ENCODE measurements around the gene TPRG1.
A peak's percentile ranks its signal among the peaks of the same experiment; 100 is the strongest.

Gene TPRG1

GRCh38 chr3:189144645-189145044 lies 27.1 kb upstream of the TPRG1 start:
- Histone ChIP-seq H2AFZ (ENCODE audit: low read depth, low read length, severe bottlenecking) (no peak overlapping the region), H3K9ac (ENCODE audit: low read length) (no peak overlapping the region), H3K27me3 (ENCODE audit: low read length) (no peaks in the 10 kb centered on the region), H3K36me3 (ENCODE audit: low read length) (no peaks in the 10 kb centered on the region), H3F3A (ENCODE audit: insufficient read depth) (no peaks in the 10 kb centered on the region), H3K9me2 (replicated peaks; ENCODE audit: insufficient read depth, low read length) (no peaks in the 10 kb centered on the region), H4K20me1 (ENCODE audit: low read depth, low read length) (no peaks in the 10 kb centered on the region), H3K79me2 (ENCODE audit: insufficient read depth, low read length) (no peaks in the 10 kb centered on the region), H3K27ac (ENCODE audit: low read depth, low read length) (no peak overlapping the region), H3K9me3 (ENCODE audit: insufficient read depth, low read length) (no peaks in the 10 kb centered on the region), H3K4me3 (ENCODE audit: insufficient read depth, low read length, poor library complexity, severe bottlenecking) (no peak overlapping the region), H3K4me2 (ENCODE audit: low read depth, low read length, poor library complexity, severe bottlenecking) (no peak overlapping the region)
- TF ChIP-seq CTCF (IDR thresholded peaks at IDR 0.05; ENCODE audit: insufficient read depth, low read length, poor library complexity, severe bottlenecking) (no peak), EZH2phosphoT487 (conservative IDR thresholded peaks at IDR 0.05; ENCODE audit: low read length) (no peak)

- no peak overlapping the region for H3K4me3 ChIP-seq (ENCODE audit: insufficient read depth, low read length, poor library complexity, severe bottlenecking)
- H3K4me2 ChIP-seq (ENCODE audit: low read depth, low read length, poor library complexity, severe bottlenecking) = no peak overlapping the region
- H3K27me3 ChIP-seq (ENCODE audit: low read length) = no peaks in the 10 kb centered on the region
- no peak for TF ChIP-seq CTCF (IDR thresholded peaks at IDR 0.05; ENCODE audit: insufficient read depth, low read length, poor library complexity, severe bottlenecking)
- no peak for TF ChIP-seq EZH2phosphoT487 (conservative IDR thresholded peaks at IDR 0.05; ENCODE audit: low read length)
- no peaks in the 10 kb centered on the region for H4K20me1 ChIP-seq (ENCODE audit: low read depth, low read length)
- no peak overlapping the region for H3K27ac ChIP-seq (ENCODE audit: low read depth, low read length)
- H3K79me2 ChIP-seq (ENCODE audit: insufficient read depth, low read length) = no peaks in the 10 kb centered on the region
- H3K9me2 ChIP-seq (replicated peaks; ENCODE audit: insufficient read depth, low read length) = no peaks in the 10 kb centered on the region
- no peaks in the 10 kb centered on the region for H3F3A ChIP-seq (ENCODE audit: insufficient read depth)
- no peak overlapping the region for H3K9ac ChIP-seq (ENCODE audit: low read length)
- H2AFZ ChIP-seq (ENCODE audit: low read depth, low read length, severe bottlenecking) = no peak overlapping the region
- H3K9me3 ChIP-seq (ENCODE audit: insufficient read depth, low read length) = no peaks in the 10 kb centered on the region
- no peaks in the 10 kb centered on the region for H3K36me3 ChIP-seq (ENCODE audit: low read length)
Measured at GRCh38 chr3:189146848-189147247, 24.9 kb upstream of the TPRG1 start.

GRCh38 chr3:189148081-189148507 lies 23.7 kb upstream of the TPRG1 start:
- Histone ChIP-seq H3K27ac (ENCODE audit: low read depth, low read length) (no peak overlapping the region), H2AFZ (ENCODE audit: low read depth, low read length, severe bottlenecking) (no peak overlapping the region)

More at GRCh38 chr3:189148081-189148507, 23.7 kb upstream of the TPRG1 start:
- Histone ChIP-seq H3K4me3 (ENCODE audit: insufficient read depth, low read length, poor library complexity, severe bottlenecking) (no peak overlapping the region), H3K27me3 (ENCODE audit: low read length) (no peaks in the 10 kb centered on the region), H3K9me2 (replicated peaks; ENCODE audit: insufficient read depth, low read length) (no peaks in the 10 kb centered on the region), H3K36me3 (ENCODE audit: low read length) (no peaks in the 10 kb centered on the region), H3K9me3 (ENCODE audit: insufficient read depth, low read length) (no peaks in the 10 kb centered on the region), H3K9ac (ENCODE audit: low read length) (no peak overlapping the region), H3F3A (ENCODE audit: insufficient read depth) (no peaks in the 10 kb centered on the region), H3K79me2 (ENCODE audit: insufficient read depth, low read length) (no peaks in the 10 kb centered on the region), H4K20me1 (ENCODE audit: low read depth, low read length) (no peaks in the 10 kb centered on the region), H3K4me2 (ENCODE audit: low read depth, low read length, poor library complexity, severe bottlenecking) (no peak overlapping the region)
- TF ChIP-seq EZH2phosphoT487 (conservative IDR thresholded peaks at IDR 0.05; ENCODE audit: low read length) = no peak
- peak; percentile 87 for TF ChIP-seq CTCF (IDR thresholded peaks at IDR 0.05; ENCODE audit: insufficient read depth, low read length, poor library complexity, severe bottlenecking)

All from SU-DHL-6 (cell line).